Hematopoietic multipotent progenitor cell (in vitro differentiated cells): ENCODE results near the gene NAPG. TPM values are rescaled to one million over a fixed set of nuclear protein-coding genes. Genes with fewer than 3 reads are reported as not detected.
"Not testable (repeated sequence)": the region's sequence is repeated elsewhere in the genome, so short reads cannot be mapped to it uniquely, and the experiment has no call there.

ENCODE experiments used
- DNase-seq, 3 donors: peaks; one replicate each; pipeline ENCODE4 v3.0.0-alpha.2; 2011 to 2015; ENCODE audit warnings: low read depth in 2 of 3, low spot score in 2 of 3
- total RNA-seq: library from RNA; depleted of rRNA; stranded (reverse); fragments of >200 nt; gene quantifications from one replicate; pipeline ENCODE4 v1.2.3, GENCODE V29; 2012

Gene NAPG
- total RNA-seq, 1 donor: 13.2 TPM

- DNase-seq: no peak
Observed at GRCh38 chr18:10543277-10543676, 17.4 kb downstream of the NAPG start.

GRCh38 chr18:10544093-10544748 is 18.4 kb downstream of the NAPG start:
- DNase-seq: no peak

- no peak for DNase-seq
Observed at GRCh38 chr18:10546557-10547300, 20.9 kb downstream of the NAPG start.

- DNase-seq: no peak
Observed at GRCh38 chr18:10552226-10552625, 26.4 kb downstream of the NAPG start.

- not testable (repeated sequence) for DNase-seq
Observed at GRCh38 chr18:10556251-10556650, 30.4 kb downstream of the NAPG start.

GRCh38 chr18:10557085-10557677 is 31.4 kb downstream of the NAPG start:
- no peak for DNase-seq

GRCh38 chr18:10558243-10558966 is 32.6 kb downstream of the NAPG start:
- no peak for DNase-seq

- DNase-seq: no peak
Observed at GRCh38 chr18:10558967-10559298, 33.1 kb downstream of the NAPG start.

GRCh38 chr18:10559553-10560451 is 34.0 kb downstream of the NAPG start:
- DNase-seq: peak in 2 of 3 donors; percentile 22 to 42

GRCh38 chr18:10560452-10561045 is 34.7 kb downstream of the NAPG start:
- DNase-seq: peak; percentile 14 to 84 (median 67)

GRCh38 chr18:10562773-10563160 is 36.9 kb downstream of the NAPG start:
- no peak for DNase-seq

GRCh38 chr18:10563886-10564285 is 38.1 kb downstream of the NAPG start:
- no peak for DNase-seq

GRCh38 chr18:10564975-10565773 is 39.3 kb downstream of the NAPG start:
- no peak for DNase-seq

- no peak for DNase-seq
Observed at GRCh38 chr18:10565835-10566234, 40.0 kb downstream of the NAPG start.

GRCh38 chr18:10566390-10566789 is 40.6 kb downstream of the NAPG start:
- DNase-seq: no peak

GRCh38 chr18:10569941-10570340 is 44.1 kb downstream of the NAPG start:
- DNase-seq: not testable (repeated sequence)

GRCh38 chr18:10570622-10571021 is 44.8 kb downstream of the NAPG start:
- DNase-seq: no peak

- no peak for DNase-seq
Observed at GRCh38 chr18:10571537-10571936, 45.7 kb downstream of the NAPG start.

GRCh38 chr18:10573261-10573660 is 47.4 kb downstream of the NAPG start:
- DNase-seq: not testable (repeated sequence)
